Ecto neural progenitor cell (in vitro differentiated cells): ENCODE measurements around the gene AFG3L2.
"Not testable (repeated sequence)": the region's sequence is repeated elsewhere in the genome, so short reads cannot be mapped to it uniquely, and the experiment has no call there.

Source experiments
- DNase-seq: peaks from one replicate; pipeline ENCODE4 v3.0.0-alpha.2; 2018; ENCODE audit warnings: low spot score

AFG3L2 gene

DNA sequence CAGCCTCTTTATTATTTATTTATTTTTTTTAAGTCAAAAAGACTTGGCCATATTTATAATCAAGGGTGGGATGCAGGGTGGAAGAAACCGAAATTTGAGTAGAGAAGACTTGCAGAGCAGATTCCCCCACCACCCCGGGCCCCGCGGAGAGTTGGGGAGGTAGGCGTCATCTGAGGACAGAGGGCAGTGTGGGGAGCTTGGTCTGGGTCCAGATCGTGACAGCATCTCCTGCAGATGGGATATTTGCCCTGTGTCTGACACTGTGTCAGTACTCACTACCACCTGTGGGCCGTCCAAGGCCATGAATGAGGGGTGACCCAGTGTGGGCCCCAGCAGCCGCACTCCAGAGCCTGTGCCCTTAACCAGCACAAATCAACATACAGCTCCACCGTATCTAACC lies 20.2 kb upstream of the AFG3L2 start:
- DNase-seq = no peak

DNA sequence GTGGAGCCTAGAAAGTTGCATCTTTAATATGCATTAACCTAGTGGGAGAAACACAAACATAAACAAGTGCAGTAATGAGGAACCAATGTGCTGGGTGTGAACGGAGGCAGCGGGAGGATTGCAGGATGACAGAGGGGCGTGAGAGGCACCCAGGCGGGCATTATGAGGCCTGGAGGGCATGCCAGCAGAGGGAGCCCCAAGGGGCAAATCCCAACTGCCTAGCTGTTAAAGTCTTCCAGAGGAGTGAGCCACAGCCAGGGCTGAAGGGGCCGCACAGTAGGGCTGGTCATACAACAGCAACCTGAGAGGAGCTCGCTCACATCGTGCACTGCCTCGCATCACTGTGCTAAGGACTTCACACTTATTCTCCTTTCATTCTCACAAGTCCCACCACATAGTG lies 17.4 kb upstream of the AFG3L2 start:
- no peak for DNase-seq

DNA sequence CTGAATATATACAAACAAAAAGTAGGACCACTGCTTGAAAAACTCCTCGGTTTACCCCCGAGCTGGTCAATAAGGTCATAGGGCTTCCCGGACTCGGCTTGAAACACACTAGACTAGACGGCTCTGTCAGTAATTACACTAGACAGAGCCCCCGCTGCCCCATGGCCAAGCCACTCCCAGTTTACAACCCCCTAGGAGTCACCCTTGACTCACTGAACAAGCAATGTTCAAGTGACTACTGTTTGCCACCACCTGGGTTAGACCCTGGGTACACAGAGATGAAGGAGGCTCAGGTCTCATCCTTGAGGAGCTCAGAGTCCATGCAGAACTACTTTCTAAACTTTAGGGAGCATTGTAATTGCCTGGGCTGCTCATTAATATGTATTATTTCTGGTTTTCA lies 17.0 kb upstream of the AFG3L2 start:
- DNase-seq = no peak

DNA sequence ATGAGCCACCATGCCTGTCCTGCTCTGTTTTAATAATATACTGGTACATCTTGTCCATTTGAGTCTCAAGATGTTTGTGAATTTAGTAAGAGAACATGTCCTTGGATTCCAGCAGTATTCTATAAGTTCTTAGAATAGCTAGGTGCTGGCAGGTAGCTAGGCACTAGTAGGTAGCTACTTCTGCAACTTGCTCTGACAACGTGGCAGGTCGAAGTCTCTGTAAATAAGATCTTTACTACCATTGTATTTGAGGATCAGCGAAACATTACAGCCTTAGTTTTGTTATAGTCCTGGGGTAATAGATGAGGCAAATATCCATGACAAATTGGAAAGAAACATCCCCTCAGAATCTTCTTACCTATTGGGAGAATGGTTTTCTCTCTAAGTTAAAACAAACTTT lies 16.5 kb upstream of the AFG3L2 start:
- no peak for DNase-seq

DNA sequence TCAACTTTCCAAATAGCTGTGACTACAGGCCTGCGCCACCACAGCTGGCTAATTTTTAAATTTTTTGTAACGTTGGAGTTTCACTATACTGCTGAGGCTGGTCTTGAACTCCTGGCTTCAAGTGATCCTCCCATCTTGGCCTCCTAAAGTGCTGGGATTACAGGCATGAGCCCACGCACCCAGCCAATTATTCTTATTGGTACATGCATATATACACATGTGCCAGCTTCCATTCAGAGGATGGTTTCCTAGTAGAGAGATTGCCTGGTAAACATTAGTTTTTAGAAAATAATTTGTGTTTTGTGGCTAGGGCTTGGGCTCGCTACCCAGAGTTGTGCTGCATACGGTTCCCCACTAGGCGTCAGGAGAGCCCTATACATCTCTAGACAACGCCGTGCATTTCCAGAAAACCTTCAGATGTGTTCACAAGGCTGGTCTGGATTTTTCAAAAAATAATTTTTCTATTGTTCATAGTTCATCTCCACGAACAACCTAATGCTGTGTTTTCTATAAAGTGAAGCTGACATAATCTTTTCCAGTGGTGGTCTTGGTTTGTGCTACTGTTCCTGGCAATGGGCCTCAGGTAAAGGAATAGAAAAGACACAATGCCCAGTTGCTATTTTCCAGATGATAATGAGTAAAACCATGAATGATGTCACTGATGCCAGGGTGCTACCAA lies 14.6 kb upstream of the AFG3L2 start:
- DNase-seq = no peak

DNA sequence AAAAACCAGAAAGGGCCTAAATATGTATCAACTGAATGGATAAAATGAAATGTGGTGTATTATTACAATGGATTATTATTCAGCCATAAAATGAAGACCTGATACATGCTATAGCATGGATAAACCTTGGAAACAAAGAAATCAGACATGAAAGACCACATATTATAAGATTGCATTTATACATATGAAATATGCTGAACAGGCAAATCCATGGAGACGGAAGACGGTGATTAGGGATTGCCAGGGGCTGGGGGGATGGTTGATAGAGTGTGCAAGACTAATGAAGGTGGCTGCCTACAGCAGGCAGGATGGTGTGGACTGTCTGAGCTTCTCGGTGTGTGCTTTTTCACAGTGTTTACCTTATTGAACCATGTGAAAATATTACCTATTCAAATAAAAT lies 11.4 kb upstream of the AFG3L2 start:
- no peak for DNase-seq

DNA sequence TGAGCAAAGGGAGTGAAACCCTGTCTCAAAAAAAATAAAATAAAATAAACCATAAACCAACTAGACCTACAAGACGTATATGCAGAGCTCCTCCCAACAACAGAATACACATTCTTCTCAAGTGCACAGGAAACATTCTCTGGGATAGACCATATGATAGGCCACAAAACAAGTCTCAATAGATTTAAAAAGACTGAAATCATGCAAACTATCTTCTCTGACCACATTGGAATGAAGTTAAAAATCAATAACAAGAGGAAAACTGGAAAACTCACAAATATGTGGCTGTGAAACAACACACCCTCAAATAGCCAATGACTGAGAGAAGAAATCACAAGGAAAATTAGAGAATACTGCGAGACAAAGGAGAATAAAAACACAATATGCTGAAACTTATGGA lies 7.2 kb upstream of the AFG3L2 start:
- no peak for DNase-seq

DNA sequence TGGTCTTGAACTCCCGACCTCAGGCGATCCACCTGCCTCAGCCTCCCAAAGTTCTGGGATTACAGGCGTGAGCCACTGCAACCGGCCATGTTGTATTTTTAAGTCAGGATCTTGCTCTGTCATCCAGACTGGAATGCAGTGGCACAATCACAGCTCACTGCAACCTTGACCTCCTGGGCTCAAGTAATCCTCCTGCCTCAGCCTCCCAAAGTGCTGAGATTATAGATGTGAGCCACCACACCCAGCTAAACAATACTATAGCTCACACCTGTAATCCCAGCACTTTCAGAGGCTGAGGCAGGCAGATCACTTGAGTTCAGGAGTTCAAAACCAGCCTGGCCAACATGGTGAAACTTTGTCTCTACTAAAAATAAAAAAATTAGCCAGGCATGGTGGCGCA lies 6.7 kb upstream of the AFG3L2 start:
- DNase-seq = not testable (repeated sequence)

DNA sequence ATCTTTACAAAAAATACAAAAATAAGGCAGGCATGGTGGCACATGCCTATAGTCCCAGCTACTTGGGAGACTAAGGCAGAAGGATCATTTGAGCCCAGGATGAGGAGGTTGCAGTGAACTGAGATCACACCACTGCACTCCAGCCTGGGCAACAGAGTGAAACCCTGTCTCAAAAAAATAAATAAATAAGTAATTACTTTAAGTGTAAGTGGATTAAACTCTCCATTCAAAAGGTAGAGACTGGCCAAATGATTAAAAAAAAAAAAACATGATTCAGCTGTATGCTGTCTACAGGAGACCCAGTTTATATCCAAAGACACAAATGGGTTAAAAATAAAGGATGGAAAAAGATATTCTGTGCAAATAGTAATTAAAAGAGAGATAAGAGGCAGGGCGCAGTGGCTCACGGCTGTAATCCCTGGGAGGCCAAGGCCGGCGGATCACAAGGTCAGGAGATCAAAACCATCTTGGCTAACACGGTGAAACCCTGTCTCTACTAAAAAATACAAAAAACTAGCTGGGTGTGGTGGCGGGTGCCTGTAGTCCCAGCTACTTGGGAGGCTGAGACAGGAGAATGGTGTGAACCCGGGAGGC lies 5.3 kb upstream of the AFG3L2 start:
- DNase-seq = not testable (repeated sequence)

DNA sequence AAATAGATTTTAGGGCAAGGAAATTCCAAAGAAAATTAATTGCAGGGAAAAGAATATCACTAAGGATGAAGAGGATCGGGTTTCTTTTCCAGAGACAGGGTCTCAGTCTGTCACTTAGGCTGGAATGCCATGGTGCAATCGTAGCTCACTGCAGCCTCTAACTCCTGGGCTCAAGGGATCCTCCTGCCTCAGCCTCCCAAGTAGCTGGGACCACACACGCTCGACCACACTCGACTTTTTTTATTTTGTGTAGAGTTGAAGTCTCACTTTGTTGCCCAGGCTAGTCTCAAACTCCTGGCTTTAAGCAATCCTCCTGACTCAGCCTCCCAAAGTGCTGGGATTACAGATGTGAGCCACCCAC lies 1.2 kb upstream of the AFG3L2 start:
- not testable (repeated sequence) for DNase-seq

DNA sequence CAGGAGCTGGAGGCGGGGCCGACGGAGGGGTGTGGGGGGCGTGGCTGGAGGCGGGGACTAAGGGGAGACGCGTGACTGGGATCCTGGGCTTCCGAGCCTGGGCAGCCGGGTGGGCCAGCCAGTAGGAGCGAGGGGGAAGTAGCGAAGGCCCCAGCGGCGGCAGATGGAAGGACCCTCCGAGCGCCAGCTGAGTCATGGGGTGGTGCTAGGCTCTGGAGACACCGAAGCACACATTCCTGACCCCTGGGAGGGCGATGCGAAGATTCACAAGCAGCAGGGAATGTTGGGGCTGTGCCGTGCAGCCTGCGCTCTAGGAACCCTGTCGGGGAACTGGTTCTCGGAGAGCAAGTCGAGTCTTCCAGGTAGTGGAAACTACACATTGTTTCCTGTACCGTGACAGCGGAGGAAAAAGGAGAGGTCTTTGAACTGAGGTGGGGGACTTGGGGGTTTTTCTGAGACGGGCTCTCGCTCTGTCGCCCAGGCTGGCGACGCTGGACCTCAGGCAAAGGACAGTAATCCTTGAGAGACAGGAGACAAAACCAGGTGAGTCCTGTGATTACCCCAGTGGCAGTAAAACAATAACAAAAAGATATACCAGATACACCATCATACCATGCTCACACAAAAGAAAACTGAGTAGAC lies 650 bp upstream of the AFG3L2 start:
- DNase-seq = no peak

DNA sequence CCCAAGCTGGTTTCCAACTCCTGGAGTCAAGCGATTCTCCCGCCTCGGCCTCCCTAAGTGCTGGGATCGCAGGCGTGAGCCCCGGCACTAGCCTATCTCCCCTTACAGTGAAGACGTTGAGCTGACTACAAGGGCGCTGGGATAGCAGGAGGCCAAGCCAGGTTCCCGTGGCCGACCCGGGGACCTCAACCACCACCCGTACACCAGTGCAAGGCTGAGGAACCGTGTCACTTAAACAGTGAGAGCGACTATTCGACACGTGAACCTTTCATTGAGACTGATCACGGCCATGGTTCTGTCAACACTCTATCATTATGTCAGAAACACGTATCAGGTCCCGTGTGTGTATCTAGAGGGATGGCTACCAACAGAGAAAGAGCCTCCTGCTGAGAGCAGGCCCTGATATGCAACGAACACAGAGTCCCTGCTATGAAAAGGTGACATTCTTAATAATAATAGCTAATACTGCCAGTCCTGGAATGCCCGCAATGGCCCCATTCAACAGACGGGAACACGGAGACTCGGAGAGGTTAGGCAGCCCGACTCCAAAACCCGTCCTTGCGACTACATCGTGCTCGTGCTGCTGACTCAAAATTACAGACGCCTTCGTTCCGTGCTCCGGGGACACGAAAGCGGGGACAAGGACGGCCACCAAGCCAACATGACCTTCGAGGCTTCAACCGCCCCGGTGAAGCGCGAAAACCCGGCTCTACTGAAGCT lies 833 bp downstream of the AFG3L2 start:
- DNase-seq = no peak

DNA sequence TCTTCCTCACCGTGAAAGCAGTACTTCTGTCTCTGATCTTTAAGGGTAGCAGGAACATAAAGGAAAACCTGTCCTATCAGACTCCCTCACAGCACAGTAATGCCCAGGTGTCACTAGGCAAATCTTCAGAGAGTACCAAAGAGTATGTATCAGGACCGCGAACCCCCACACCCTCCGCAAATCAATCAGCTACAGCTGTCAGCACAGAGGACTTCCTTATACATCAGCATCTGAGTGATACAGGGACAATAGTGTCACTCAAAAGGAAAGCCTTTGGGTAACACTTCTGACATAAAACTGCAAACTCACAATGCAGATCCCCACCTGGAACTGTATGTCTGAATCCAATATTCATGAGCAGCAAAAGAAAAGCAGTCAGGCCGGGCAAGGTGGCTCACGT lies 2.6 kb downstream of the AFG3L2 start:
- DNase-seq = no peak

DNA sequence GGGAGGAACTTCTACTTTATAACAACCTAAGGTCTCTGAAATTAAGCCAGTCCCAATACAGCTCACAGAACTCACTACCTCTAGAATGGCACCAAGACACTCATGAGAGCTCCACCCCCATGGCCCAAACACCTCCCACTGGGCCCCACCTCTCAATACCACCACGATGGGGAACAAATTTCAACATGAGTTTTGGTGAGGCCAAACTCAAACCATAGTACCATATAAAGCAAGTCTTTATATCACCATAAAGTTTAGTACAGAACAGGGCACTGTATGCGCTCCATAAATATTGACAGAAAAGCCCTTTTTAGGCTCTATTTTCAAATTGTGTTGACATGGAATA lies 3.3 kb downstream of the AFG3L2 start:
- no peak for DNase-seq

DNA sequence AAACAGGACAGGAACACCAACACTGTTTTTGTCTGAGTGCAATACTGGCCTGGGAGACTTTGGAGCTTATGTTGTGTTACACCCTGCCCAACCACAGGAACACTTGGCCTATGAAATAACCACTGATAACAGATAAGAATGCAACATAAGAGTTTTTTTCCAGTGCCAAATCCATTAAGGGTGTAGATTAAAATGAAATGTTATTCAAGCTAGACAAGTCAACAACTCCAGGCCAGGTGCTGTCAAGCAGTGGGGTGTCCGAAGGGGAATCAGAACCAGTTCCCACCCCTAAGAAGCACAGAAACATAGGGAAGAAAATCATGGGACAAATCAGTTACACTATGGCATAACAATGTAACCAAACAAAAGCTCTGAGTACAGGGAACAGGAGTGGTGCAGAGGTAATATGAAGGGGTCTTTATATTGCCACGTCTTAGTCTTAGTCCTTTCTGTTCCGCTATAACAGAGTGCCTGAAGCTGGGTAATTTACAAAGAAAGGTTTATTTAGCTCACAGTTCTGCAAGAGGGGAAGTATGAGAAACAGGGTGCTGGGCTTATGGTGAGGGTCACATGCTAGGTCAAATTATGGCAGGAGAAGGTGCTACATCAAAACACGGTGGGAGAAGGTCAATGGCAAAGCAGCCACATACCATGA lies 3.8 kb downstream of the AFG3L2 start:
- no peak for DNase-seq

DNA sequence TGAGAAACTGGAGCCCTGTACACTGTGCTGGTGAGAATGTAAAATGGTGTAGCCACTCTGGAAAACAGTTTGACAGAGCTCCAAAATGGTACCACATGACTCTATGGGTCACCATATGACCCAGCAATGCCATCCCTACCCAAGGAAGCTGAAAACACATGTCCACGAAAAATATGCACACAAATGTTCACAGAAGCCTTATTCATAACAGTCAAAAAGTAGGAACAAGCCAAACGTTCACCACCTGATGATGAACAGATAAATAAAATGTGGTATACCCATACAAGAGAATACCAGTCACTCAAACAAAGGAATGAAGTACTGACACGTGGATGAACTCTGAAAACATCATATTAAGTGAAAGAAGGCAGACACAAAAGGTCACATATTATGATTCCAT lies 4.6 kb downstream of the AFG3L2 start:
- DNase-seq = no peak

DNA sequence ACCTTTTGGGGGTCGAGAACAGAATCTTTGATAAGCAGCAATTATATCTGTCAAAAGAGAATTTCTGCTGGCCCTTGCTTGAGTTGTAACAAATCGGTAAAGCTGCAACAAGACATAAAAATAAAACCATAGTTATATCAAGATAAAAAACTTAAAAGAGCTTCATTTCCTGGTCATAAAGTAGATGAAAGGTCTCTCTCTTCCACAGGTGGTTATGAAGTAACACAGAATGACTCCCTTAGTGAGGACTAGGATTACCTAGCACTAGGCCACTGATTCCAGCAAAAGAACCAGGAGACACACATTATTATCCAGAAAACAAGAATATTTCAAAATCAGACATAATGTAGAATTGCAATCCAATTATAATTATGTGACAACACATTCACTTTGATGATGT lies 5.4 kb downstream of the AFG3L2 start:
- no peak for DNase-seq

DNA sequence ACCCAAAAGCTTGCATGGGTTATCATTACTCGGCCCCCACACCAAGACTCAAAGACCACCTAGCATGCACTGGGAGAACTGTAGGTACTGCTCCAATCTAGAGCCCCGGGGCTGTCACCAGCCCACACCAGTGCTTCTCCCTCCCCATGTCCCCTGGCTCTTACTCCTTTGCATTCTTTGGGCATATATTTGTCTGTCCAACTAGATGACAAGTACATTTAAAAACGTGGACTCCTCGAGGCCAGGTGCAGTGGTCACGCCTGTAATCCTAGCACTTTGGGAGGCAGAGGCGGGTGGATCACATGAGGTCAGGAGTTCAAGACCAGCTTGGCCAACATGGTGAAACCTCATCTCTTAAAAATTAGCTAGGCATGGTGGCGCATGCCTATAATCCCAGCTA lies 7.8 kb downstream of the AFG3L2 start:
- no peak for DNase-seq

DNA sequence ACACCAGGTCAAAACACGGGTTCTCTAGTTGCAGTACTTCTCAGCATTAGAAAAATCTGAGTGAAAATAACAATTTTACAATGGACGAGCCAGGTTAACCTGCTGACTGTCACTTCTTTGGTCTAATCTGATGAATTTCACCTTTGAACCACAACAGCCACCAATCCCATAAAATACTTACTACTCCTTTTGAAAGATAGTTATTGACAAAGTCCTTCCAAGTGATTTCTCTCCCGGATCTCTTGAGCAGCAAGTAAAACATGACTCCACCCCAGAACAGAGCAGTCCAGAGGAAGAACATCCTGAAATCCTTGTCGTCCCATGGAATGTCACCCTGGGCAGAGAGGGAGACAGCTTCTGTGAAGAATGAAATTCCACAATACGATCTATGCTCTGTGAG lies 10.2 kb downstream of the AFG3L2 start:
- DNase-seq = no peak

DNA sequence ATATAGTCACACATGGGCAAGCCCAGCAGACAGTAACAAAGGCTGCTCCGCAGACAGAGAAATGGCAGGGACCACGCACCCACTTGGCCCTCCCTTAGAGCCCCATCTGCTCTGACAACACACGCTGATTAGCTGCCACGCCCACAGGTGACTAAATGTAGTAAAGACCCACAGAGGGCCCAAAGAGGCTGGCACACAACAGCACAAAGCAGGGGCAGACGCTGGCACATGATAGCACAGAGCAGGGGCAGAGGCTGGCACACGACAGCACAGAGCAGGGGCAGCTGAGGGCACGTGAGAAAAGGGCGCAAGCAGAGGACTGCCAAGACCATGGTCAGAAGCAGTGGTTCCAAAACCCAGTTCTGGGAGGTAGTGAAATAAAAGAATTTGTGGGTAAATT lies 10.6 kb downstream of the AFG3L2 start:
- no peak for DNase-seq

DNA sequence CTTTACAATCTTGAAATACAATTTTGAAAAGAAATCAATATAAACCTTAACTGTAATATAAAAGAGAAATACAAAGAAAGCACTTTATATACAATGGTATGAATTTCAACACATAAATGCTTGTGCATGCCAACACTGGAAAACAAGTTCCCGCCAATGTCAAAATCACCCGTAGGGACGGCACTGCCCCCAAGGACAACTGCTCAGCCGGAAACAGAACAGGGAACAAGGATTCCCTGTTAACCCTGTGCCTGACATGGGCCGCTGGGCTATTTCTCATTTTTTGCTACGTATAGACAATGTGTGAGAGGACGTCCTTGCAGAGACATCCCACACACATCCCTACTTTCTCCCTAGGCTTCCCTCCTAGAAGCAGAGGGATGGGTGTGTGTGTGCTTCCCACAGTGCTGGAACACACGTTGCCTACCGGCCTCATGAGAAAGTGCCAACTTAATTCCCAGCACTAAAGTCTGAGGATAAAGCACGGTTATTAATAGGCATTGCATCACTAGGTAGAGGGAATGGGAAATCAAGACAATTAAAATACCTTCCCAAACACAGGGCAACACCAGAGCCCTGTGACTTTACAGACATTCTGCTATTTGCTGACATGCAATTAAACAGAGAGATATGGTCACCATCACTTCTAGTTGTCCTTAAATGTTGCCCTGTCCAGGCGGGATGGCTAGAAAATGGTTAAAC lies 14.4 kb downstream of the AFG3L2 start:
- DNase-seq = no peak

DNA sequence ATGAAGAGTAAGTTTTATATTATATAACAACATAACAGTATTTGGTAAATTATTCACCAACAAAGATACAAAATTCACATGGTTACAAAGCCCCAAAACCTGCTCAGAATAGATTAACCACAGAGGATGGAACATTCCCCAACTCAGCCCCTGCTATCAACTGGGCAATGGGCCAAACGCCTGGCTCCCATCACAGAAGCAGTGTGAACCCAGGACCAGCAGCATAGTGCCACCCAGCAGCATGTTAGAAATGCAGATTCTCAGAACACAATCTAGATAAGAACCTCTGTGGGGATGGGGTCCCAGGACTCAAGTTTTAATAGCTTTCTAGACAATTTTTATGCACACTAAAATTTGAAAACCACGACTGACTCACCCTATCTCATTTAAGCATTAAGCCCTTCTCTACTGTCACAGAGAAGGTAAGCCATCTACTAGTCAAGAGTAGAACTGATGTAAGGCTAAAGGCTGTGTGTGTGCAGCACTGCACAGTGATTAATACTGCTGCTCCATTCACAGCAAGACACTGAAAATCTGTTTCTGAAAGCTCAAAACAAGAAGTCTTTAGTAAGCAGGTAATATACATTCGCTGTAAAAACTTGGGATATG lies 15.2 kb downstream of the AFG3L2 start:
- DNase-seq = no peak
